ENCODE results near the gene CNRIP1. TPM values are rescaled to one million over a fixed set of nuclear protein-coding genes. Genes with fewer than 3 reads are reported as not detected.

CNRIP1 gene
- total and polyA plus RNA-seq, 2 donors from 2014 or later, result 8.7 to 14.1 TPM

GRCh38 chr2:68278169-68278568 lies 41.6 kb downstream of the CNRIP1 start:
- Histone ChIP-seq H3K36me3 (ENCODE audit: control insufficient read depth in 2 of 3, insufficient read depth in 3 of 3, low read length in 3 of 3) (no peaks in the 10 kb centered on the region), H3K27me3 (ENCODE audit: control insufficient read depth, insufficient read depth, low read length) (no peaks in the 10 kb centered on the region), H3K9ac (ENCODE audit: low read length in 3 of 3) (no peak overlapping the region), H3K27ac (ENCODE audit: low read depth in 2 of 2, low read length in 2 of 2) (no peak overlapping the region), H3K4me3 (ENCODE audit: low read length in 3 of 3) (no peak overlapping the region), H3K9me3 (ENCODE audit: control insufficient read depth in 2 of 3, insufficient read depth in 1 of 3, low read length in 3 of 3) (no peaks in the 10 kb centered on the region), H3K4me1 (ENCODE audit: control insufficient read depth in 2 of 3, insufficient read depth in 2 of 3, low read depth in 1 of 3, low read length in 3 of 3) (no peaks in the 10 kb centered on the region)
- DNase-seq (no peak), FAIRE-seq (no peak)
- intact Hi-C loops (cut with DNase I), result loop anchor here (10.0 kb wide), 1 partner anchor 153 kb away; no protein-coding TSS in a partner anchor
- TF ChIP-seq, protein P1, sequence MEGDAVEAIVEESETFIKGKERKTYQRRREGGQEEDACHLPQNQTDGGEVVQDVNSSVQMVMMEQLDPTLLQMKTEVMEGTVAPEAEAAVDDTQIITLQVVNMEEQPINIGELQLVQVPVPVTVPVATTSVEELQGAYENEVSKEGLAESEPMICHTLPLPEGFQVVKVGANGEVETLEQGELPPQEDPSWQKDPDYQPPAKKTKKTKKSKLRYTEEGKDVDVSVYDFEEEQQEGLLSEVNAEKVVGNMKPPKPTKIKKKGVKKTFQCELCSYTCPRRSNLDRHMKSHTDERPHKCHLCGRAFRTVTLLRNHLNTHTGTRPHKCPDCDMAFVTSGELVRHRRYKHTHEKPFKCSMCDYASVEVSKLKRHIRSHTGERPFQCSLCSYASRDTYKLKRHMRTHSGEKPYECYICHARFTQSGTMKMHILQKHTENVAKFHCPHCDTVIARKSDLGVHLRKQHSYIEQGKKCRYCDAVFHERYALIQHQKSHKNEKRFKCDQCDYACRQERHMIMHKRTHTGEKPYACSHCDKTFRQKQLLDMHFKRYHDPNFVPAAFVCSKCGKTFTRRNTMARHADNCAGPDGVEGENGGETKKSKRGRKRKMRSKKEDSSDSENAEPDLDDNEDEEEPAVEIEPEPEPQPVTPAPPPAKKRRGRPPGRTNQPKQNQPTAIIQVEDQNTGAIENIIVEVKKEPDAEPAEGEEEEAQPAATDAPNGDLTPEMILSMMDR (IDR thresholded peaks at IDR 0.05; ENCODE audit: borderline replicate concordance, extremely low read depth, insufficient read depth), result no peak

- Histone ChIP-seq H3K9ac (ENCODE audit: low read length in 3 of 3) (no peak overlapping the region), H3K36me3 (ENCODE audit: control insufficient read depth in 2 of 3, insufficient read depth in 3 of 3, low read length in 3 of 3) (no peaks in the 10 kb centered on the region), H3K27me3 (ENCODE audit: control insufficient read depth, insufficient read depth, low read length) (no peaks in the 10 kb centered on the region), H3K9me3 (ENCODE audit: control insufficient read depth in 2 of 3, insufficient read depth in 1 of 3, low read length in 3 of 3) (no peaks in the 10 kb centered on the region), H3K4me3 (ENCODE audit: low read length in 3 of 3) (no peak overlapping the region), H3K4me1 (ENCODE audit: control insufficient read depth in 2 of 3, insufficient read depth in 2 of 3, low read depth in 1 of 3, low read length in 3 of 3) (no peaks in the 10 kb centered on the region), H3K27ac (ENCODE audit: low read depth in 2 of 2, low read length in 2 of 2) (no peak overlapping the region)
- TF ChIP-seq, protein P1 (IDR thresholded peaks at IDR 0.05; ENCODE audit: borderline replicate concordance, extremely low read depth, insufficient read depth), result no peak
- DNase-seq, result no peak
- no peak for FAIRE-seq
- intact Hi-C loops (cut with DNase I), result loop anchor here (10.0 kb wide), 1 partner anchor 149 kb away; no protein-coding TSS in a partner anchor
These were observed 45.7 kb downstream of the CNRIP1 start for GRCh38 chr2:68274022-68274421.

GRCh38 chr2:68272246-68272994 lies 47.3 kb downstream of the CNRIP1 start:
- H3K9me3 ChIP-seq (ENCODE audit: control insufficient read depth in 2 of 3, insufficient read depth in 1 of 3, low read length in 3 of 3), result no peaks in the 10 kb centered on the region
- no peak overlapping the region for H3K27ac ChIP-seq (ENCODE audit: low read depth in 2 of 2, low read length in 2 of 2)
- intact Hi-C loops (cut with DNase I), result loop anchor here (10.0 kb wide), 1 partner anchor 148 kb away; no protein-coding TSS in a partner anchor
- no peak for FAIRE-seq
- H3K4me3 ChIP-seq (ENCODE audit: low read length in 3 of 3), result no peak overlapping the region
- no peak overlapping the region for H3K9ac ChIP-seq (ENCODE audit: low read length in 3 of 3)
- no peaks in the 10 kb centered on the region for H3K27me3 ChIP-seq (ENCODE audit: control insufficient read depth, insufficient read depth, low read length)
- DNase-seq, result peak in 1 of 5 donors; percentile 19
- H3K4me1 ChIP-seq (ENCODE audit: control insufficient read depth in 2 of 3, insufficient read depth in 2 of 3, low read depth in 1 of 3, low read length in 3 of 3), result no peaks in the 10 kb centered on the region
- TF ChIP-seq, protein P1 (IDR thresholded peaks at IDR 0.05; ENCODE audit: borderline replicate concordance, extremely low read depth, insufficient read depth), result no peak
- H3K36me3 ChIP-seq (ENCODE audit: control insufficient read depth in 2 of 3, insufficient read depth in 3 of 3, low read length in 3 of 3), result no peaks in the 10 kb centered on the region
